SIG-M5 treated with dmso at 0.1 percent for 504 hours (cell line): Measurements from ENCODE around the gene COMMD4.
A peak's percentile ranks its signal among the peaks of the same experiment; 100 is the strongest.

Source experiments
- DNase-seq: peaks from one replicate; lab custom pipeline; 2025; ENCODE audit not compliant: unreplicated experiment; lab: John Stamatoyannopoulos, UW

The COMMD4 gene

DNA sequence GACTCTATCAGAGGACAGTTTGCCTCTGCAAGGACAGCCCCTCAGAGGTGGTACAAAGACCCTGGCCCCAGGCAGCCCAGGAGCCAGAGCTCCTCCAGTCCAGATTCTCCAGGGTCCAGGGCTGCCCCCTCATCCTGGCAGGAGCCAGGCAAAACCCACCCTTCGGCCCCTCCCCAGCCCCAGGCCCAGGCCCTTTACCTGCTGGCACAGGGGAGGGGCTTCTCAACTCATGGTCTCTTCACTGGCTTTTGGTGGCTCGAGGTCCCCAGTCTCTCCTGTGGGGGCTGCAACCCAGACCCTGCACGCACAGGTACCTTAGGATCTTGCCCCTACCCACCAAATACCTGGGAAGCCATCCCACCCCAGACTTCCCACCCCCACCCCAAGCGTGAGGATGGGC, 19.5 kb downstream of the COMMD4 start:
- no peak for DNase-seq

DNA sequence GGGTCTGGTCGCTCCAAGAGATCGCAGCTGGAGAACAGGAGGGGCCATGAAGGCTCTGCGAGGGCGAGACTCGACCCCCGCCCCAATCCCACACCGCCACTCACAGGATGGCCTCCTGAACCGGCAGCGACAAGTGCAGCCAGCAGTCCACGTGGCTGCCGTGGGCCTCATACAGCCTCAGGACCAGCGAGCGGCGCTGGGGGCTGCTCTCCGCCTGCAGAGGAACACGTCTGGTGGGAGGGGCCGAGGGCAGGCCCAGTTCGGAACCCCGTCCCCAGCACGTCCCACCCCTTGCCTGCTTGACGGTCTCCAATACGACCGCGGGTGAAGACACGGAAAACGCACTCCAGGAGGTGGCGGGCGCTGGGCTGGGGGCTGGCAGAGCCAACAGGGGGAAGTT, 20.1 kb downstream of the COMMD4 start:
- no peak for DNase-seq

- no peak for DNase-seq
Observed at GRCh38 chr15:75356517-75356916, 20.7 kb downstream of the COMMD4 start.

GRCh38 chr15:75357976-75358673, 22.3 kb downstream of the COMMD4 start:
- DNase-seq, result no peak

- DNase-seq, result no peak
Observed at GRCh38 chr15:75358771-75359536, 23.1 kb downstream of the COMMD4 start.

DNA sequence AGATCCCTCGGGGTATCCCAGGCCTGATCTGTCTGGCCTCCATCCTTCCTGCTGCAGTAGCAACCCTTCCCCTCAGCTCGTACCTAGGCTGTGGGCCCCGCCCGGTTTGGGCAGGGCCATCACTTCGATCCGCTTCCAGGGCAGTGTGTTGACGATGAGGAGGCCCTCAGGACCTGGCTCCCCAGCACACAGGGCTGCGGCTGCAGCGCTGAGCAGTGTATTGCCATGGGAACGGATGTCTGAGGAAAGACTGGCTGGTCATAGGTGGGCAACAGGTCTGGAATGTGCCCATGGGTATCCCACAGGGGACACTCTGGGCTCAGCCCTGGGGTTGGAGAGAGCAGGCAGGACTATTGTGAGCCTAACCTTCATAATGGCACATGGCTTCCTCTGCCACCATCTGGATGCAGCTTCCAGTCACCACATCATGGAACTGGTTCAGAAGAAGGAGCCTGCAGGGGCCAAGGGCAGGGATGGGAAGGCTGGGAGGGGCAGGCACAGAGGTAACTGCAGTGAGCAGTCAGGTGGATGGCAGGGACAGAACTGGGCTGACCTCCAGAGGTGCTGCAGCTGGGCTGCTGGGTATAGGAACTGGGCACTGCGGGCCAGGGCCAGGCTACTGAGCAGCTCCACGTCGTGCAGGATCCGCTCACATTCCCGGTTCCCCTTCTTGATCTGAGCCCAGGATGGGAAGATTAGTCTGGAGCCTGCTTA, 23.8 kb downstream of the COMMD4 start:
- DNase-seq, result no peak

GRCh38 chr15:75360391-75360790, 24.5 kb downstream of the COMMD4 start:
- DNase-seq, result no peak

DNA sequence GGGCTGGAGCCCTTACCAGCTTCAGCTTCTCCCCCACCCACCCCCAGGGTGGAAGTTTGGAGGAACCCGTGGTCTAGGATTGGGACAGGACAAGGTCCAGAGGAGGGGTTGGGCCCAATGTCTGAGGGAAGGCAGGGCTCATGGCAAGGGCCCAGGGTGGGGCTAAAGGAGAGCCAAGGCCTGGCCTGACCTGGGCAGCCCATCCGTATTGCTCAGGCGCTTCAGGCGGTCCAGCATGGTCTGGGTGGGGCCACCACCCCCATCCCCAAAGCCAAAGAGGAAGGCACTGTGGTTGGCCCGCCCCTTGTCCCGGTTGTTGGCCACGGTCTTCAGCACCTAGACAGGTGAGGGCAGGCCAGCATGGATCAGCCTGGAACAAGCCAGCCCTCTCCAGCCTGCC, 25.0 kb downstream of the COMMD4 start:
- DNase-seq, result no peak

- DNase-seq, result no peak
Observed at GRCh38 chr15:75361361-75361988, 25.6 kb downstream of the COMMD4 start.

DNA sequence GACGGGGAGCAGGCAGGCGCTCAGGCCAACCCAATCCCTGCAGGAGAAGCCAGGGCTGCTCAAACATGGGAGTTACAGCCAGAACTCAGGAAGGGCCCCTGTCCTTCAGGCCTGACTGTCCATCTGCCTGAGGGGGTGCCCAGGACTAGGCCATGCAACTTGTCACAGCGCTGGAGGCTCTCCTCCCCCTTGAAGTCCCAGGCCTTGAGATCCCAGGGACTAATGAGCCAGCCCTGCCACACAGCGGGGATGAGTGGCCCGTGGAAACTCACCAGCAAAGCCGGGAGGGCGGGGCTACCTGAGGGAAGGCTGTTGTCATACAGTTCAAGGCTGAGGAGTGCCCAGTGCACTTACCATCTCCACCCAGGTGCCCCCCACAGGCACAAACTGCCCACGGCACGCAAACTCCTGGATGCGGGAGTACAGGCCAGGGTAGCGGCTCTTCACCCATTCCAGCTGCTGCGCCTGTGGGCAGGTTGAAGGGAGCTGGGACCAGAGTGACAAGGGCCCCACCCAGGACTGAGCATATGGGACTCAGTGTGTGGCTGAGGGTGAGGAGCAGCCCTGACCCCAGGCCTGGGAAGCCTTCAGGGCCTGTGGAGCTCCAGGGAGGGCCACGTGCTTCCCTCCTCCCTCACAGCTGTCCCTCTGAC, 26.3 kb downstream of the COMMD4 start:
- DNase-seq, result no peak

- no peak for DNase-seq
Observed at GRCh38 chr15:75362642-75363249, 26.9 kb downstream of the COMMD4 start.

- DNase-seq, result no peak
Observed at GRCh38 chr15:75363786-75364185, 27.9 kb downstream of the COMMD4 start.

DNA sequence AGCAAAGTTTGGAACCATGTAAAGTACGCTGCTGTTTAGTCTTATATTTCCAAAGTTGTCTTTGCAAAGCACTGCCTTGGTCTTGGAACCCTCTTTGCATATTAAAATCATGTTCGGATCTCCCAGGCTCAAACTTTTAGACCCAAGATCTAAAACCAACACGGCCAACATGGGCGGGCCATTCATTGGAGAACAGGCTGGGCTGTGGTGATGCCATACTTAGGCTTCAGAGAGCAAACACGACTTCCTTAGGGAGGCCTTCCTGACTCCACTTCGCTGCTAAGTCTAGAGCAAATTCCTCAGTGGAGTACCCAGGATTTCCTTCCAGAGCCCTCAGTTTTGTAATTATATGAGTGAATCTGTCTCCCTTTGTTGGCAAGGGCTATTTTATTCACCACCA, 29.0 kb downstream of the COMMD4 start:
- no peak for DNase-seq

GRCh38 chr15:75366163-75366562, 30.3 kb downstream of the COMMD4 start:
- DNase-seq, result no peak

DNA sequence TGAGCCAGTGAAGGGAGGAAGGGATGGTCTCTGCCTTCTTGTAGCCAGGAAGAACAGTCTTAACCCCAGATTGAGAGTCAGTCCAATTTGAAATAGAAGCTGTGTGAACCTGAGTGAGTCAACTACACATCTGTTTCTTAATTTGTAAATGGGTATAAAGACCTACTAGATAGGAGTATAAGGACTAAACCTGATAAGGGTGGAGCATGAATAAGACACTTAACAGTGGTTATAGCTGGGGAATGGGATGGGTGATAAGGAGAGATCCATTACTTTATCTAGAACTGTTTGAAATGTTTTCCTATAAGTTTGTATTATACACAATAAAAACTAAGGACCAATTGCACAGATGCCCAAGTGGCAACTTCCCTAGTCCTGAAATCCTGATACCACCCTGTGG, 31.1 kb downstream of the COMMD4 start:
- DNase-seq, result no peak

GRCh38 chr15:75367406-75367912, 31.6 kb downstream of the COMMD4 start:
- no peak for DNase-seq

DNA sequence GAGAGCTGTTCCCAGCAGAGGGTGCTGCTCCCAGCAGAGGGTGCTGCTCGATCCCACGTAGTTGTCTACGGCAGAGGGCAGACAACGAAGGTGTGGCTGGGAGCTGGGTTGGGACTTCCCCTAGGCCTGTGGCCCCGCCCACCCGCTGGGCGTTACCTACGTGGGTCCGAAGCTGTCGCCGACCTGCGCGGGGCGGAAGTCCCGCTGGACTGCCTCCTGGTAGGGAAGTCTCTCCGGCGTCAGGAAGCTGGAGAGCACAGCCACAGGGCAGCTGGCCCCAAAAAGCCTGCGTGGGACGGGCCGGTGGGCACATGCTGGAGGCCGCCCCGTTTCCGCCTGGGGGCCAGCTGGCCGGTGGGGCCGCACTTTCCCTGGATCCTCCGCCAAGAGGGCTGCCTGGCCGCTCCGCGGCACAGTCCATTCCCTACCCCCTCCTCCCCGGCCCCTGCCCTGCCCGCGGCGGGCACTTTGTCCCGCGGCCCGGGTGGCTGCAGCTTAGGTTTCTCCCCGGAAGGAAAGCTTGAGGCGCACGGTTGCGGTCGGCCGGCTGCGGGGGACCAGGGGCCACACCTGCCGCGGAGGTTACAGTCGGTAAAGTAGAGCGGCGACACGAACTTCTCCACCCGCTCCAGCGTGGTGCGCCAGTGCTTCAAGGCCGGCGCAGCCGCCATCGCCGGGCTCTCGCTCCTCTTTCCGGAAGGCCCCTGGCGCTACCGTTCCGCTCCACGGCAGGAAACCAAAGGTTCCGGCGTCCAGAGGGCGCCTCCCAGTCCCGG, 32.2 kb downstream of the COMMD4 start, which contains the start of gene MAN2C1:
Gene MAN2C1 (minus strand): TSS at position 695 of the 776 bp plus-strand sequence. CDS start 24 bp downstream, at position 671.
- peak; percentile 95 for DNase-seq

- peak; percentile 28 for DNase-seq
Observed at GRCh38 chr15:75368689-75369239, 32.9 kb downstream of the COMMD4 start.

DNA sequence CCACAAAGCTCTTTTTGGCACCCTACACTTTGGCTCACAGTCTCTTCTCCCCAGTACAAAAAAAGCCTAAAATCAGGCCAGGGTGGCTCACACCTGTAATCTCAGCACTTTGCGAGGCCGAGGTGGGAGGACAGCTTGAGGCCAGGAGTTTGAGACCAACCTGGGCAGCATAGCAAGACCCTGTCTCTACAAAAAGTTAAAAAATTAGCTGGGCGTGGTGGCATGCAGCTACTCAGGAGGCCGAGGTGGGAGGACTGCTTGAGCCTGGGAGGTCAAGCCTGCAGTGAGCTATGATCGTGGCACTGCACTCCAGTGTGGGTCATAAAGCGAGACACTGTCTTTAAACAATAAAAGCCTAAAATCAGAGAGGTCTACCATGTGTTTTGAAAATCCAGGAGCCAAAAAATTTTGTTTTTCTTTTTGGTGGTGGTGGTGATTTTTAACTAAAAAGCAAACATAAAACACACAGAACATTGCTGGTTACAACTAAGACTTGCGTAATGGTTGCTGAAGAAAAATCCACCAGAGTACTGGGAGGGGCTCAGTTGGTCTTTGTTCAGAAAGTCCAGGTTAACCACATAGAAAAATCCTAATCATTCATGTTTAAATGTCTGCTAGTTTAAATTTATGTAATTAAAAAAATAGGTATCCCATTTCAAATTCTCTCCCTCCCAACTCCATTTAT, 34.2 kb downstream of the COMMD4 start:
- peak; percentile 3 for DNase-seq
